WTC11 (cell line): Measurements from ENCODE around the gene SLC36A4. TPM values are rescaled to one million over a fixed set of nuclear protein-coding genes. Genes with fewer than 3 reads are reported as not detected.

Experiments used
- ATAC-seq: fragments of 200-7000 bp; cut with Tn5 transposase; 2 replicates; pipeline ENCODE4 v1.10.0; 2021; ENCODE audit warnings: mild to moderate bottlenecking, moderate library complexity
- CTCF ChIA-PET: fragments of 300-600 bp; sonication (Branson Sonifier 250); formaldehyde crosslinking; loops from one replicate; lab custom pipeline; 2021; ENCODE audit warnings: antibody characterized with exemption; lab: Charles Lee
- POLR2A ChIA-PET: fragments of 350-600 bp; sonication (Branson Sonifier 250); formaldehyde crosslinking; loops from one replicate; lab custom pipeline; 2021; ENCODE audit warnings: antibody characterized with exemption; lab: Charles Lee
- DNase-seq: peaks from one replicate; pipeline ENCODE4 v3.0.0; 2021; ENCODE audit warnings: low spot score
- H3K27ac Mint-ChIP-seq: 2 replicates; pipeline ENCODE4 v1.8.0; 2021; ENCODE audit warnings: mixed read lengths
- H3K27me3 Mint-ChIP-seq: 2 replicates; pipeline ENCODE4 v1.8.0; 2021; ENCODE audit warnings: low read depth, mild to moderate bottlenecking, moderate library complexity, mixed read lengths
- H3K36me3 Mint-ChIP-seq: 2 replicates; pipeline ENCODE4 v1.8.0; 2021; ENCODE audit warnings: mixed read lengths
- H3K4me1 Mint-ChIP-seq: 2 replicates; pipeline ENCODE4 v1.8.0; 2022; ENCODE audit warnings: mixed read lengths
- H3K4me3 Mint-ChIP-seq: 2 replicates; pipeline ENCODE4 v1.8.0; 2021; ENCODE audit warnings: mild to moderate bottlenecking, moderate library complexity, mixed read lengths
- H3K9me3 Mint-ChIP-seq: 2 replicates; pipeline ENCODE4 v1.8.0; 2021; ENCODE audit warnings: mixed read lengths
- ATF1 ChIP-seq: sonication (generic); formaldehyde crosslinking; IDR thresholded peaks from 2 replicates; pipeline ENCODE4 v1.8.1; 2023; ENCODE audit warnings: mild to moderate bottlenecking, moderate library complexity, missing genetic modification reagents
- CBFB ChIP-seq: sonication (generic); formaldehyde crosslinking; IDR thresholded peaks from 2 replicates; pipeline ENCODE4 v1.8.1; 2022; ENCODE audit warnings: mild to moderate bottlenecking, low read depth, missing genetic modification reagents
- MXD4 ChIP-seq: fragments of 250-450 bp; sonication (Bioruptor Pico); IDR thresholded peaks from 2 replicates; pipeline ENCODE4 v1.8.0; 2021; ENCODE audit warnings: mild to moderate bottlenecking, moderate library complexity, borderline replicate concordance
- RELA ChIP-seq: sonication (generic); formaldehyde crosslinking; IDR thresholded peaks from 2 replicates; pipeline ENCODE4 v1.8.1; 2022; ENCODE audit warnings: missing genetic modification reagents, mild to moderate bottlenecking, borderline replicate concordance
- RORB ChIP-seq: fragments of 250-450 bp; sonication (Bioruptor Pico); IDR thresholded peaks from 2 replicates; pipeline ENCODE4 v1.9.0; 2021; ENCODE audit warnings: mild to moderate bottlenecking
- ZNF671 ChIP-seq: fragments of 250-450 bp; sonication (Bioruptor Pico); IDR thresholded peaks from 2 replicates; pipeline ENCODE4 v1.8.0; 2021; ENCODE audit warnings: mild to moderate bottlenecking
- total RNA-seq: library from RNA; stranded (reverse); gene quantifications from 3 replicates; pipeline ENCODE4 v1.2.3, GENCODE V29; 2021
- TF ChIP-seq, protein P1 (sequence below): sonication (generic); formaldehyde crosslinking; IDR thresholded peaks from 2 replicates; pipeline ENCODE4 v1.8.1; 2023; ENCODE audit warnings: mild to moderate bottlenecking, missing genetic modification reagents, moderate library complexity
- TF ChIP-seq, protein P2 (sequence below): sonication (generic); formaldehyde crosslinking; conservative IDR thresholded peaks from 2 replicates; pipeline ENCODE4 v1.8.1; 2022; ENCODE audit warnings: mild to moderate bottlenecking, missing genetic modification reagents
- TF ChIP-seq, protein P3 (sequence below): sonication (generic); formaldehyde crosslinking; IDR thresholded peaks from 2 replicates; pipeline ENCODE4 v1.8.1; 2023; ENCODE audit warnings: mild to moderate bottlenecking, missing genetic modification reagents, borderline replicate concordance
- TF ChIP-seq, protein P4 (sequence below): sonication (generic); formaldehyde crosslinking; IDR thresholded peaks from 2 replicates; pipeline ENCODE4 v1.8.0; 2022; ENCODE audit warnings: mild to moderate bottlenecking, missing genetic modification reagents
- TF ChIP-seq, protein P5 (sequence below): fragments of 250-450 bp; sonication (Bioruptor Pico); IDR thresholded peaks from 2 replicates; pipeline ENCODE4 v1.9.0; 2021; ENCODE audit warnings: moderate library complexity, mild to moderate bottlenecking, inconsistent platforms, borderline replicate concordance
- TF ChIP-seq, protein P6 (sequence below): sonication (generic); formaldehyde crosslinking; IDR thresholded peaks from 2 replicates; pipeline ENCODE4 v1.8.0; 2023; ENCODE audit warnings: missing genetic modification reagents
- TF ChIP-seq, protein P7 (sequence below): sonication (generic); formaldehyde crosslinking; IDR thresholded peaks from 2 replicates; pipeline ENCODE4 v1.8.1; 2023; ENCODE audit warnings: mild to moderate bottlenecking, moderate library complexity, missing genetic modification reagents
- TF ChIP-seq, protein P8 (sequence below): fragments of 200-600 bp; IDR thresholded peaks from 2 replicates; pipeline ENCODE4 v1.8.0; 2022; ENCODE audit warnings: antibody characterized with exemption
- TF ChIP-seq, protein P9 (sequence below): sonication (generic); formaldehyde crosslinking; IDR thresholded peaks from 2 replicates; pipeline ENCODE4 v1.8.1; 2022; ENCODE audit warnings: missing genetic modification reagents, borderline replicate concordance
- TF ChIP-seq, protein P10 (sequence below): sonication (generic); formaldehyde crosslinking; IDR thresholded peaks from 2 replicates; pipeline ENCODE4 v1.8.1; 2023; ENCODE audit warnings: mild to moderate bottlenecking, missing genetic modification reagents
- TF ChIP-seq, protein P11 (sequence below): sonication (generic); formaldehyde crosslinking; IDR thresholded peaks from 2 replicates; pipeline ENCODE4 v1.8.1; 2022; ENCODE audit warnings: low read depth, mild to moderate bottlenecking, moderate library complexity, missing genetic modification reagents, borderline replicate concordance

SLC36A4 gene
- total RNA-seq, 1 experiment from 2014 or later = 27.9 TPM

DNA sequence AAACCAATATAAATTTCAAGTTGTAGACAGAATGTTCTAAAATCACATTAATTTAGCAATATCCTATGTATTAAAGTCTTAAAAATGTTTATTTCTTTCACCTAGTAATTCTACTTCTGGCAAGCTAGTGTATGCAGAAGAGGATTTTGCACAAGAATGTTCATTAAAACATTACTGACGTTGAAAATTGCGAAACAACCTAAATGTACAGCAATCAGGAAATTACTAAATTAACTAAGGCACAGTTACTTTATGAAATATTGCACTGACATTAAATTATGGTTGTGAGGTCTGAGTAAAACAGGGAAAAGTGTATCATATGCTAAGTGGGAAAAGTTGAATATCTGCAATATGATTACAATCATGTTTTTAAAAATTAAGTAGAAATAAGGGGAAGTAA, 4.1 kb downstream of the SLC36A4 start:
- Mint-ChIP-seq H3K27ac (no peak overlapping the region), H3K4me1 (peaks cover 22% of the 10 kb centered on the region), H3K9me3 (peaks cover under 1% of the 10 kb centered on the region; the same call in 1 of the 2 replicates), H3K4me3 (no peak overlapping the region), H3K27me3 (no peaks in the 10 kb centered on the region), H3K36me3 (peaks cover under 1% of the 10 kb centered on the region)
- ATAC-seq = no peak
- ChIA-PET CTCF (no interaction called here), POLR2A (no interaction called here)
- no peak for DNase-seq
- TF ChIP-seq, protein P1, sequence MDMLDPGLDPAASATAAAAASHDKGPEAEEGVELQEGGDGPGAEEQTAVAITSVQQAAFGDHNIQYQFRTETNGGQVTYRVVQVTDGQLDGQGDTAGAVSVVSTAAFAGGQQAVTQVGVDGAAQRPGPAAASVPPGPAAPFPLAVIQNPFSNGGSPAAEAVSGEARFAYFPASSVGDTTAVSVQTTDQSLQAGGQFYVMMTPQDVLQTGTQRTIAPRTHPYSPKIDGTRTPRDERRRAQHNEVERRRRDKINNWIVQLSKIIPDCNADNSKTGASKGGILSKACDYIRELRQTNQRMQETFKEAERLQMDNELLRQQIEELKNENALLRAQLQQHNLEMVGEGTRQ (CRISPR knock-in tag) = no peak
- TF ChIP-seq RELA (CRISPR knock-in tag) (no peak), ATF1 (no peak), CBFB (no peak), MXD4 (CRISPR knock-in tag) (no peak), ZNF671 (CRISPR knock-in tag) (no peak), RORB (CRISPR knock-in tag) (no peak)
- TF ChIP-seq, protein P2, sequence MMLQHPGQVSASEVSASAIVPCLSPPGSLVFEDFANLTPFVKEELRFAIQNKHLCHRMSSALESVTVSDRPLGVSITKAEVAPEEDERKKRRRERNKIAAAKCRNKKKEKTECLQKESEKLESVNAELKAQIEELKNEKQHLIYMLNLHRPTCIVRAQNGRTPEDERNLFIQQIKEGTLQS = no peak
- TF ChIP-seq, protein P3, sequence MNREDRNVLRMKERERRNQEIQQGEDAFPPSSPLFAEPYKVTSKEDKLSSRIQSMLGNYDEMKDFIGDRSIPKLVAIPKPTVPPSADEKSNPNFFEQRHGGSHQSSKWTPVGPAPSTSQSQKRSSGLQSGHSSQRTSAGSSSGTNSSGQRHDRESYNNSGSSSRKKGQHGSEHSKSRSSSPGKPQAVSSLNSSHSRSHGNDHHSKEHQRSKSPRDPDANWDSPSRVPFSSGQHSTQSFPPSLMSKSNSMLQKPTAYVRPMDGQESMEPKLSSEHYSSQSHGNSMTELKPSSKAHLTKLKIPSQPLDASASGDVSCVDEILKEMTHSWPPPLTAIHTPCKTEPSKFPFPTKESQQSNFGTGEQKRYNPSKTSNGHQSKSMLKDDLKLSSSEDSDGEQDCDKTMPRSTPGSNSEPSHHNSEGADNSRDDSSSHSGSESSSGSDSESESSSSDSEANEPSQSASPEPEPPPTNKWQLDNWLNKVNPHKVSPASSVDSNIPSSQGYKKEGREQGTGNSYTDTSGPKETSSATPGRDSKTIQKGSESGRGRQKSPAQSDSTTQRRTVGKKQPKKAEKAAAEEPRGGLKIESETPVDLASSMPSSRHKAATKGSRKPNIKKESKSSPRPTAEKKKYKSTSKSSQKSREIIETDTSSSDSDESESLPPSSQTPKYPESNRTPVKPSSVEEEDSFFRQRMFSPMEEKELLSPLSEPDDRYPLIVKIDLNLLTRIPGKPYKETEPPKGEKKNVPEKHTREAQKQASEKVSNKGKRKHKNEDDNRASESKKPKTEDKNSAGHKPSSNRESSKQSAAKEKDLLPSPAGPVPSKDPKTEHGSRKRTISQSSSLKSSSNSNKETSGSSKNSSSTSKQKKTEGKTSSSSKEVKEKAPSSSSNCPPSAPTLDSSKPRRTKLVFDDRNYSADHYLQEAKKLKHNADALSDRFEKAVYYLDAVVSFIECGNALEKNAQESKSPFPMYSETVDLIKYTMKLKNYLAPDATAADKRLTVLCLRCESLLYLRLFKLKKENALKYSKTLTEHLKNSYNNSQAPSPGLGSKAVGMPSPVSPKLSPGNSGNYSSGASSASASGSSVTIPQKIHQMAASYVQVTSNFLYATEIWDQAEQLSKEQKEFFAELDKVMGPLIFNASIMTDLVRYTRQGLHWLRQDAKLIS (CRISPR knock-in tag) = no peak
- TF ChIP-seq, protein P4, sequence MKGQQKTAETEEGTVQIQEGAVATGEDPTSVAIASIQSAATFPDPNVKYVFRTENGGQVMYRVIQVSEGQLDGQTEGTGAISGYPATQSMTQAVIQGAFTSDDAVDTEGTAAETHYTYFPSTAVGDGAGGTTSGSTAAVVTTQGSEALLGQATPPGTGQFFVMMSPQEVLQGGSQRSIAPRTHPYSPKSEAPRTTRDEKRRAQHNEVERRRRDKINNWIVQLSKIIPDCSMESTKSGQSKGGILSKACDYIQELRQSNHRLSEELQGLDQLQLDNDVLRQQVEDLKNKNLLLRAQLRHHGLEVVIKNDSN (CRISPR knock-in tag) = no peak
- TF ChIP-seq, protein P5, sequence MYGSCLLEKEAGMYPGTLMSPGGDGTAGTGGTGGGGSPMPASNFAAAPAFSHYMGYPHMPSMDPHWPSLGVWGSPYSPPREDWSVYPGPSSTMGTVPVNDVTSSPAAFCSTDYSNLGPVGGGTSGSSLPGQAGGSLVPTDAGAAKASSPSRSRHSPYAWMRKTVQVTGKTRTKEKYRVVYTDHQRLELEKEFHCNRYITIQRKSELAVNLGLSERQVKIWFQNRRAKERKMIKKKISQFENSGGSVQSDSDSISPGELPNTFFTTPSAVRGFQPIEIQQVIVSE (CRISPR knock-in tag) = no peak
- TF ChIP-seq, protein P6, sequence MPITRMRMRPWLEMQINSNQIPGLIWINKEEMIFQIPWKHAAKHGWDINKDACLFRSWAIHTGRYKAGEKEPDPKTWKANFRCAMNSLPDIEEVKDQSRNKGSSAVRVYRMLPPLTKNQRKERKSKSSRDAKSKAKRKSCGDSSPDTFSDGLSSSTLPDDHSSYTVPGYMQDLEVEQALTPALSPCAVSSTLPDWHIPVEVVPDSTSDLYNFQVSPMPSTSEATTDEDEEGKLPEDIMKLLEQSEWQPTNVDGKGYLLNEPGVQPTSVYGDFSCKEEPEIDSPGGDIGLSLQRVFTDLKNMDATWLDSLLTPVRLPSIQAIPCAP (CRISPR knock-in tag) = no peak
- TF ChIP-seq, protein P7, sequence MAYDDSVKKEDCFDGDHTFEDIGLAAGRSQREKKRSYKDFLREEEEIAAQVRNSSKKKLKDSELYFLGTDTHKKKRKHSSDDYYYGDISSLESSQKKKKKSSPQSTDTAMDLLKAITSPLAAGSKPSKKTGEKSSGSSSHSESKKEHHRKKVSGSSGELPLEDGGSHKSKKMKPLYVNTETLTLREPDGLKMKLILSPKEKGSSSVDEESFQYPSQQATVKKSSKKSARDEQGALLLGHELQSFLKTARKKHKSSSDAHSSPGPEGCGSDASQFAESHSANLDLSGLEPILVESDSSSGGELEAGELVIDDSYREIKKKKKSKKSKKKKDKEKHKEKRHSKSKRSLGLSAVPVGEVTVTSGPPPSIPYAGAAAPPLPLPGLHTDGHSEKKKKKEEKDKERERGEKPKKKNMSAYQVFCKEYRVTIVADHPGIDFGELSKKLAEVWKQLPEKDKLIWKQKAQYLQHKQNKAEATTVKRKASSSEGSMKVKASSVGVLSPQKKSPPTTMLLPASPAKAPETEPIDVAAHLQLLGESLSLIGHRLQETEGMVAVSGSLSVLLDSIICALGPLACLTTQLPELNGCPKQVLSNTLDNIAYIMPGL (CRISPR knock-in tag) = no peak
- TF ChIP-seq, protein P8, sequence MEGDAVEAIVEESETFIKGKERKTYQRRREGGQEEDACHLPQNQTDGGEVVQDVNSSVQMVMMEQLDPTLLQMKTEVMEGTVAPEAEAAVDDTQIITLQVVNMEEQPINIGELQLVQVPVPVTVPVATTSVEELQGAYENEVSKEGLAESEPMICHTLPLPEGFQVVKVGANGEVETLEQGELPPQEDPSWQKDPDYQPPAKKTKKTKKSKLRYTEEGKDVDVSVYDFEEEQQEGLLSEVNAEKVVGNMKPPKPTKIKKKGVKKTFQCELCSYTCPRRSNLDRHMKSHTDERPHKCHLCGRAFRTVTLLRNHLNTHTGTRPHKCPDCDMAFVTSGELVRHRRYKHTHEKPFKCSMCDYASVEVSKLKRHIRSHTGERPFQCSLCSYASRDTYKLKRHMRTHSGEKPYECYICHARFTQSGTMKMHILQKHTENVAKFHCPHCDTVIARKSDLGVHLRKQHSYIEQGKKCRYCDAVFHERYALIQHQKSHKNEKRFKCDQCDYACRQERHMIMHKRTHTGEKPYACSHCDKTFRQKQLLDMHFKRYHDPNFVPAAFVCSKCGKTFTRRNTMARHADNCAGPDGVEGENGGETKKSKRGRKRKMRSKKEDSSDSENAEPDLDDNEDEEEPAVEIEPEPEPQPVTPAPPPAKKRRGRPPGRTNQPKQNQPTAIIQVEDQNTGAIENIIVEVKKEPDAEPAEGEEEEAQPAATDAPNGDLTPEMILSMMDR = no peak
- TF ChIP-seq, protein P9, sequence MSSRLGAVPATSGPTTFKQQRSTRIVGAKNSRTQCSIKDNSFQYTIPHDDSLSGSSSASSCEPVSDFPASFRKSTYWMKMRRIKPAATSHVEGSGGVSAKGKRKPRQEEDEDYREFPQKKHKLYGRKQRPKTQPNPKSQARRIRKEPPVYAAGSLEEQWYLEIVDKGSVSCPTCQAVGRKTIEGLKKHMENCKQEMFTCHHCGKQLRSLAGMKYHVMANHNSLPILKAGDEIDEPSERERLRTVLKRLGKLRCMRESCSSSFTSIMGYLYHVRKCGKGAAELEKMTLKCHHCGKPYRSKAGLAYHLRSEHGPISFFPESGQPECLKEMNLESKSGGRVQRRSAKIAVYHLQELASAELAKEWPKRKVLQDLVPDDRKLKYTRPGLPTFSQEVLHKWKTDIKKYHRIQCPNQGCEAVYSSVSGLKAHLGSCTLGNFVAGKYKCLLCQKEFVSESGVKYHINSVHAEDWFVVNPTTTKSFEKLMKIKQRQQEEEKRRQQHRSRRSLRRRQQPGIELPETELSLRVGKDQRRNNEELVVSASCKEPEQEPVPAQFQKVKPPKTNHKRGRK = no peak
- TF ChIP-seq, protein P10, sequence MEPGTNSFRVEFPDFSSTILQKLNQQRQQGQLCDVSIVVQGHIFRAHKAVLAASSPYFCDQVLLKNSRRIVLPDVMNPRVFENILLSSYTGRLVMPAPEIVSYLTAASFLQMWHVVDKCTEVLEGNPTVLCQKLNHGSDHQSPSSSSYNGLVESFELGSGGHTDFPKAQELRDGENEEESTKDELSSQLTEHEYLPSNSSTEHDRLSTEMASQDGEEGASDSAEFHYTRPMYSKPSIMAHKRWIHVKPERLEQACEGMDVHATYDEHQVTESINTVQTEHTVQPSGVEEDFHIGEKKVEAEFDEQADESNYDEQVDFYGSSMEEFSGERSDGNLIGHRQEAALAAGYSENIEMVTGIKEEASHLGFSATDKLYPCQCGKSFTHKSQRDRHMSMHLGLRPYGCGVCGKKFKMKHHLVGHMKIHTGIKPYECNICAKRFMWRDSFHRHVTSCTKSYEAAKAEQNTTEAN = no peak
- TF ChIP-seq, protein P11, sequence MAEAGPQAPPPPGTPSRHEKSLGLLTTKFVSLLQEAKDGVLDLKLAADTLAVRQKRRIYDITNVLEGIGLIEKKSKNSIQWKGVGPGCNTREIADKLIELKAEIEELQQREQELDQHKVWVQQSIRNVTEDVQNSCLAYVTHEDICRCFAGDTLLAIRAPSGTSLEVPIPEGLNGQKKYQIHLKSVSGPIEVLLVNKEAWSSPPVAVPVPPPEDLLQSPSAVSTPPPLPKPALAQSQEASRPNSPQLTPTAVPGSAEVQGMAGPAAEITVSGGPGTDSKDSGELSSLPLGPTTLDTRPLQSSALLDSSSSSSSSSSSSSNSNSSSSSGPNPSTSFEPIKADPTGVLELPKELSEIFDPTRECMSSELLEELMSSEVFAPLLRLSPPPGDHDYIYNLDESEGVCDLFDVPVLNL = no peak
